Epithelial cell of proximal tubule (primary cell): ENCODE data around the gene HSPB9. TPM values are rescaled to one million over a fixed set of nuclear protein-coding genes. Genes with fewer than 3 reads are reported as not detected.
"Not testable (repeated sequence)": the region's sequence is repeated elsewhere in the genome, so short reads cannot be mapped to it uniquely, and the experiment has no call there.

ENCODE experiments used
- DNase-seq: peaks from one replicate; pipeline ENCODE4 v3.0.0-alpha.2; 2011; ENCODE audit warnings: low read depth
- H3K4me3 ChIP-seq: 2 replicates; pipeline ENCODE4 v1.5.1; 2011; ENCODE audit warnings: low read depth, mild to moderate bottlenecking, low read length
- CTCF ChIP-seq: conservative IDR thresholded peaks from 2 replicates; pipeline ENCODE4 v1.5.1; 2012; ENCODE audit warnings: low read depth, mild to moderate bottlenecking, low read length
- total RNA-seq: library from RNA; depleted of rRNA; stranded (reverse); fragments of >200 nt; gene quantifications from 2 replicates; pipeline ENCODE4 v1.2.3, GENCODE V29; 2015

The HSPB9 gene
- total RNA-seq, 1 donor from 2014 or later: not detected

DNA sequence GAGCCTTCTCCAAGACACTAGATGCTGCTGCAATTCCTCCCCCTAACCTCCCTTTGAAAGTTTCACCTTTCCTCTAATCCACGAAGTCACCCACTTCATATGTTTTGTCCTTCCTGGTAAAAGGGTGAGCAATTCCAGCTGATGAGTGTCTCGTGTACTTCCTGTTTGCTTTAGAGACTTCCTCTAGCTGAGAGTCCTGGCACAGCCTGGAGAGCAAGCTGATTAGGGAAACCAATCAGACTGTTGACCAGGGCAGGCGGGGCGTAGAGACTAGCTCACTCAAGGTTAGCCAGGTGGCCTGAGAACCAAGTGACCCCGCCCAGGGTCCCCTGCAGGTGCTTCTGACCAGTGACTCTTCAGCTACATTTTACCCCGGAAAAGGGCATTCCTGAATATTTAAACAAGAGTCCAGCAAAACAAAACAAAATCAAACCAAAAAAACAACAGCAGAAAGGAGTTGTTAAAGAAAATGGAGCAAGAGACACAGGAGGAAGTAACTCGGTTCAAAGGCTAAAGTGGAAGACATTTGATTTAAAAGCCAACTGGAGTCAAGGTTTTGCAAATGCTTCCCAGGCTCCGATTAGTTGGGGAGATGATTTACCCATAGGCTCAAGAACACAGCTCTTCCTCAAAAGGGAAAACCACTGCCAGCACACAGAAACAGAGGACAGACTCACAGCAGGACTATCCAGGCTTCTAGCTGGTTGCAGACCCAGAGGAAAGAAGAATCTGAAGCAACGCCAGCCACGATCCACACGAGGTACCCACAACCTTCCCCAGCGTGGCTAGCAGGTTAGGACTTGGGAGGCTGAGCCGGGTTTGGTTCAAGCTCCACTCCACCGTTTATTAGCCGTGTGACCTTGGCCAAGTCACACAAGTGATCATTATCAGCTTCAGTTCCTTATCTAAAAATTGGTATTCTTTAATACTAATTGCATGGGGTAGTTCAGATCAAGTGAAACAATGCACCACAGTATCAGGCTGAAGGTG, 13.4 kb downstream of the HSPB9 start:
- DNase-seq: no peak
- TF ChIP-seq CTCF: no peak
- H3K4me3 ChIP-seq: no peak overlapping the region

DNA sequence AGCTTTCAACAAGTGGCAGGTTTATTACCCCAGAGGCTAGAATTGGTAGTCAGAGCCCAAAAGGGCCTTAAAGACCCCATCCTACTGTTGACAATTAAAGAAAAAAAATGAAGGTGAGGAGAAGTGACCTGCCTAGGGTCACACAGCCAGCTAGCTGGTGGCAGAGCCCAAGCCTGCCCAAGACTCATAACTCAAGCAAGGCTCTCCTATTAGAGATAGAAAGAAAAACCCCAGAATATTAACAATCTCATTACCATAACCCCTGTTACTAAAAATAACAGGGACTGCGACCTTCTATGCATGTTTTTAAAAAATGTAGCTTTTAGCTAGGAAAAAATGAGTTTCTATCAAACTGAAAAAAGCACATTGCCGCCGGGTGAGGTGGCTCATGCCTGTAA, 14.0 kb downstream of the HSPB9 start:
- DNase-seq: no peak
- H3K4me3 ChIP-seq: no peak overlapping the region
- no peak for TF ChIP-seq CTCF

- no peak overlapping the region for H3K4me3 ChIP-seq
- no peak for TF ChIP-seq CTCF
- no peak for DNase-seq
These were observed 16.3 kb downstream of the HSPB9 start for GRCh38 chr17:42138749-42139492.

- H3K4me3 ChIP-seq, DNase-seq: not testable (repeated sequence)
These were observed 18.1 kb downstream of the HSPB9 start for GRCh38 chr17:42140690-42141089.

DNA sequence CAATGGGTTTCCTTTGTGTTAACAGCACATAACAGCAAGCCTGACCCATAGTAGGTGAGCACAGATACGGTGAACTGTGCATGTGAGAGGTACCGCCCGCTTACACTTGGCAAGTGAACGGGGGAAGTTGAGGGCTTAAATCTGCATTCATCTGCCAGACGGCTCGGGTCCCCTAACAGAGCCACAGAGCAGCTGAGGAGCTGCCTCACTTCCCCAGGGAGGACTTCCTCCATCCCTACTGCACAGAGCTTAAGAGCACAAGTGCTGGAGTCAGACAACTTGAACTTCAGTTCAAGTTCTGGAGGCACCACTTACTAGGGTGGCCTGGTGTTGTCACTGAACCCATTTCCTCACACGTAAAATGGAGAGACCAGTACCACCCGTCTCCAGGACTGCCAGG, 18.8 kb downstream of the HSPB9 start:
- no peak for TF ChIP-seq CTCF
- no peak for DNase-seq
- no peak overlapping the region for H3K4me3 ChIP-seq

- no peak for TF ChIP-seq CTCF
- no peak for DNase-seq
These were observed 19.8 kb downstream of the HSPB9 start for GRCh38 chr17:42142371-42142896.

GRCh38 chr17:42143138-42143537, 20.5 kb downstream of the HSPB9 start:
- not testable (repeated sequence) for H3K4me3 ChIP-seq, DNase-seq

More at GRCh38 chr17:42142371-42142896, 19.8 kb downstream of the HSPB9 start:
- H3K4me3 ChIP-seq: no peak overlapping the region
